GDM1 (cell line): Measurements from ENCODE around the gene GOLIM4.
"Not testable (repeated sequence)": the region's sequence is repeated elsewhere in the genome, so short reads cannot be mapped to it uniquely, and the experiment has no call there.

ENCODE experiments used
- DNase-seq: peaks from one replicate; lab custom pipeline; 2025; lab: John Stamatoyannopoulos, UW

The GOLIM4 gene

GRCh38 chr3:168047190-168047795 lies 48.4 kb downstream of the GOLIM4 start:
- peak; percentile 65 for DNase-seq

GRCh38 chr3:168044049-168044448 lies 51.7 kb downstream of the GOLIM4 start:
- DNase-seq = no peak

- DNase-seq = peak; percentile 55
These were observed 55.0 kb downstream of the GOLIM4 start for GRCh38 chr3:168040607-168041208.

GRCh38 chr3:168037020-168037419 lies 58.7 kb downstream of the GOLIM4 start:
- DNase-seq = no peak

- DNase-seq = no peak
These were observed 59.1 kb downstream of the GOLIM4 start for GRCh38 chr3:168036619-168037018.

GRCh38 chr3:168034152-168034928 lies 61.4 kb downstream of the GOLIM4 start:
- DNase-seq = no peak

GRCh38 chr3:168030577-168030976 lies 65.1 kb downstream of the GOLIM4 start:
- DNase-seq = no peak

GRCh38 chr3:168029705-168030104 lies 66.0 kb downstream of the GOLIM4 start:
- DNase-seq = no peak

GRCh38 chr3:168028086-168028485 lies 67.6 kb downstream of the GOLIM4 start:
- DNase-seq = no peak

- DNase-seq = no peak
These were observed 69.0 kb downstream of the GOLIM4 start for GRCh38 chr3:168026764-168027163.

GRCh38 chr3:168025076-168025475 lies 70.6 kb downstream of the GOLIM4 start:
- DNase-seq = no peak

- DNase-seq = peak; percentile 72
These were observed 71.2 kb downstream of the GOLIM4 start for GRCh38 chr3:168024537-168024941.

GRCh38 chr3:168021737-168022450 lies 73.8 kb downstream of the GOLIM4 start:
- DNase-seq = no peak

- DNase-seq = not testable (repeated sequence)
These were observed 84.4 kb downstream of the GOLIM4 start for GRCh38 chr3:168011280-168011679.

- DNase-seq = no peak
These were observed 89.1 kb downstream of the GOLIM4 start for GRCh38 chr3:168006584-168006983.

GRCh38 chr3:168003911-168004310 lies 91.8 kb downstream of the GOLIM4 start:
- DNase-seq = no peak

- no peak for DNase-seq
These were observed 92.8 kb downstream of the GOLIM4 start for GRCh38 chr3:168002786-168003368.

- DNase-seq = no peak
These were observed 94.5 kb downstream of the GOLIM4 start for GRCh38 chr3:168001244-168001643.

GRCh38 chr3:167998253-167998652 lies 97.5 kb downstream of the GOLIM4 start:
- DNase-seq = no peak

- no peak for DNase-seq
These were observed 99.2 kb downstream of the GOLIM4 start for GRCh38 chr3:167996514-167996913.

- DNase-seq = no peak
These were observed 103.3 kb downstream of the GOLIM4 start for GRCh38 chr3:167992381-167992780.

- DNase-seq = no peak
These were observed 104.5 kb downstream of the GOLIM4 start for GRCh38 chr3:167991213-167991612.
